ENCODE data around the gene SLITRK3. TPM values are rescaled to one million over a fixed set of nuclear protein-coding genes. Genes with fewer than 3 reads are reported as not detected.

The SLITRK3 gene
- total RNA-seq, 1 experiment from 2014 or later, result not detected

- H3K9me2 ChIP-seq (ENCODE audit: insufficient read depth), result no peaks in the 10 kb centered on the region
- CTCF ChIA-PET, result interaction anchor here (0.6 to 0.7 kb wide), 2 partner anchors 10 kb away, joined by 6 to 7 read pairs; no protein-coding TSS in a partner anchor
Observed at GRCh38 chr3:165210727-165211126, 14.5 kb upstream of the SLITRK3 start.

More at GRCh38 chr3:165210727-165211126, 14.5 kb upstream of the SLITRK3 start:
- no peaks in the 10 kb centered on the region for H3K27me3 ChIP-seq (ENCODE audit: insufficient read depth, low read length)
- no peaks in the 10 kb centered on the region; the same call in 1 of the 2 replicates for H4K20me1 ChIP-seq (ENCODE audit: insufficient read depth)
- no peak for DNase-seq (ENCODE audit: low read depth, low spot score)
- H3K9ac ChIP-seq (ENCODE audit: low read length), result no peak overlapping the region
- POLR2A ChIA-PET, result no interaction called here
- intact Hi-C loops (cut with micrococcal nuclease), result no loop called here
- H3K4me3 ChIP-seq (replicated peaks in 1 of 2; ENCODE audit: low read depth in 1 of 2, low read length in 2 of 2), result no peak overlapping the region
- no peaks in the 10 kb centered on the region for H3K36me3 ChIP-seq (ENCODE audit: control insufficient read depth in 1 of 2, insufficient read depth in 2 of 2, low read length in 2 of 2)
- peaks cover 0 to 6% of the 10 kb centered on the region in 2 experiments; a peak in 1 of 4 replicates for H3K4me1 ChIP-seq (ENCODE audit: control insufficient read depth in 1 of 2, insufficient read depth in 2 of 2, low read length in 2 of 2)
- H3K4me2 ChIP-seq (ENCODE audit: low read length), result no peak overlapping the region
- H3K79me2 ChIP-seq (ENCODE audit: insufficient read depth, low read length), result no peaks in the 10 kb centered on the region
- H3K9me3 ChIP-seq (ENCODE audit: control insufficient read depth in 1 of 2, insufficient read depth in 1 of 2, low read depth in 1 of 2, low read length in 2 of 2), result no peaks in the 10 kb centered on the region
- H2AFZ ChIP-seq (ENCODE audit: low read depth, low read length, poor library complexity, severe bottlenecking), result no peak overlapping the region
- TF ChIP-seq REST (IDR thresholded peaks at IDR 0.05; ENCODE audit: low read depth) (no peak), ZFX (IDR thresholded peaks at IDR 0.05) (no peak), SRF (IDR thresholded peaks at IDR 0.05; ENCODE audit: low read depth) (no peak), SP1 (IDR thresholded peaks at IDR 0.05; ENCODE audit: low read depth) (no peak), FOSL1 (IDR thresholded peaks at IDR 0.05; ENCODE audit: low read depth) (no peak), SIN3A (IDR thresholded peaks at IDR 0.05; ENCODE audit: low read depth) (no peak), POLR2AphosphoS5 (IDR thresholded peaks at IDR 0.05; ENCODE audit: low read depth, low read length) (no peak), YY1 (IDR thresholded peaks at IDR 0.05; ENCODE audit: extremely low read depth, insufficient replicate concordance, low read depth, low read length) (no peak), ZBTB33 (IDR thresholded peaks at IDR 0.05; ENCODE audit: extremely low read depth, insufficient replicate concordance, low read length) (no peak), CTCF (IDR thresholded peaks at IDR 0.05 in 2 of 3, conservative IDR thresholded peaks at IDR 0.05 in 1 of 3; ENCODE audit: borderline replicate concordance in 1 of 3, insufficient read depth in 1 of 3, low read depth in 2 of 3, low read length in 2 of 3) (no peak), ATF3 (IDR thresholded peaks at IDR 0.05) (no peak), EGR1 (IDR thresholded peaks at IDR 0.05; ENCODE audit: low read depth) (no peak)
- BruUV-seq (replicated peaks), result no TSS peak
- RAD21 ChIA-PET (ENCODE audit: low non-redundant PET in 1 of 2, low total read pairs in 2 of 2, uncharacterized antibody in 2 of 2, unreplicated experiment in 2 of 2), result no interaction called here
- ATAC-seq, result no peak
- no peak overlapping the region for H3K27ac ChIP-seq (ENCODE audit: low read depth, low read length)
